ENCODE measurements around the gene CD101.

The CD101 gene

DNA sequence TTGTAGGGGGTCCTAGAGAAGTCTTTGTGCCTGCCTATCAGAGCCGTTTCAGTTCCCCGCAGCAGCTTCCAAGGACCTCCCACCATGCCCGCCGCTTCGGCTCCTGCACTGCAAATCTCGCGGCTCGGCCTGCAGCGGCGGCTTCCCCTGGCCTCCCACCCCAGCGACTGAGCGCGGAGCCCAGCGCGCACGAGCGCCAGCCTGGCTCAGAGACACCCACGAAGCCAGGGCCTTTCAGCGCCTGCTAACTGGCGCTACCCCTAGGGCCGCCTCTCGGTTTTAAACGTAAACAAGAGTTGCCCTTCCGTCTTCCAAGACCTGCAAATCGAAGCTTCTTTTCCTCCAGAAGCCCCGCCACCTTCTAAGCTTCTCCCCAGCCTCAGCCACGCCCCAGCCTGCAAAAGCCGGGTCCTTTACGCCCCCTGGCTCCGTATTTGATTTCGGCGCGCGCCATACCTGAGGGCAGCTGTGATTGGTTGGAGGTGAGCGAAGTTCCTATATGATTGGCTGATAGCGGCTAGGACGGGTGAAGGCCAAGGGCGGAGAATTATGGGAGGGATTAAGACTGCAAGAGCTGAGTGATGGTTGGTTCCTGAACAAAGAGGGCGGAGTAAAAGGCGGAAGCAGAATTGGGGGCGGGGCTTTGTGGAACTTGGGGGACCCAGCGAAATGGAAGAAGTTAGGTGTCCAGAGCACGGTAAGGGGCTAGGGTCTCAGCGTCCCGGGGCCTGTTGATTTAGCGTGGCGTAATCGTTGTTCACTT is 58.3 kb downstream of the CD101 start, which contains the start of gene TTF2:
Gene TTF2, plus strand, starts transcription at position 649 of the 763 bp plus-strand sequence. Its CDS starts 21 bp downstream, at position 670.
- DNase-seq = peak; percentile 99

DNA sequence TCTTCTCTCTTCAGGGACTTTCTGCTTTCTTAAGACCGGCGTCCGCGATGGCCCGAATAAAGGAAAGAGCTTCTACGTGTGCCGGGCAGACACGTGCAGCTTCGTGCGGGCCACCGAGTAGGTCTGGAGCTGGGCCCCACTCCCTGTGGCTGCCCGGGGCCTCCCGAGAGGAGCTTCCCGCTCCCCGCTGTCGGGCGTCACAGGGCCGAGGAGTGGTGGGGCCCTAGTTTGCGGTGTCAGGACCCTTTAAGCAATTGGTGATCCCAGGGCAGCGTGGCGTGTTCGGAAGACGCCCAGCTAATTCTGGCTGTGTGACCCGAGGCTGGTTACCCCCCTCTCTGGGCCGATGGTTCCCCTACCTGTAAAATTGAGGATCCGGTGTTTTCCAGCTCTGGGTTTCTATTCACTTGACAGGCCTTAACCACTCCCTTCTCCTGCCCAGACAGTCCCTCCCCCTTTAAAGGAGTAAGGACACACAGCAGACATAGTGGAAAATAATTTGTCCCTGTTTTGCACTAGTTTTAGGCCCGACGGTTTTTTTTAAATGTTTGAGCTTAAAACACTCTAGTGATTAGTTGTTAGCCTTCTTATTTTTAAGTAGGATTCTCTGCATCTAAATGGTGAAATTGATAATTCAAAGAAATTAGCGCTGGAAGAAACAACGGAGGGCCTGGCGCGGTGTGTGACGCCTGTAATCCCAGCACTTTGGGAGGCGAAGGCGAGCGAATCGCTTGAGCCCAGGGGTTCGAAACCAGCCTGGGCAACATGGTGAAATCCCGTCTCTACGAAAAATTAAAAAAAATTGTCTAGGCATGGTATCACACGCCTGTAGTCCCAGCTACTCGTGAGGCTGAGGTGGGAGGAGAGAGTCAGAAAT is 59.1 kb downstream of the CD101 start:
- DNase-seq = no peak

DNA sequence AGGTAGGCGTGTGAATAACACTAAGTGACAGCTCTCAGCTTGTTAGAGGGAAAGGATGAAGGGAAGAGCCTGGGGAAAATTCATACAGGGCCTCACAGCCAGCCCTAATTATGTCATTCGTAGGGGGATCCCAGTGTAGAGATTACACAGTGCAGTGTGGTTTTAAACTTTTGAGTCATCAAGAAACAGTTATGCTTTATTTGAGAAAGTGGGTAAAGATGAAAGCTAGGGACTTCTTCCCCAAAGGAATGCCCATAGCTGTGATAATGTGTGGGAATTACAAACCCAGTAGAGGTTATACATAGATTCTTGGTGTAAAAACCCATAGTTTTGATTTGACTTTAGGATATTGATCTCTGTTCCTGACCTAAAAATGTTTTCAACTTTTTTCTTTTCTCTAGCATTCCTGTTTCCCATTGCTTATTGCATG is 60.4 kb downstream of the CD101 start:
- DNase-seq = no peak

GRCh38 chr1:117066367-117066766 is 64.8 kb downstream of the CD101 start:
- DNase-seq = no peak

GRCh38 chr1:117067533-117068370 is 66.2 kb downstream of the CD101 start:
- peak; percentile 42 for DNase-seq

DNA sequence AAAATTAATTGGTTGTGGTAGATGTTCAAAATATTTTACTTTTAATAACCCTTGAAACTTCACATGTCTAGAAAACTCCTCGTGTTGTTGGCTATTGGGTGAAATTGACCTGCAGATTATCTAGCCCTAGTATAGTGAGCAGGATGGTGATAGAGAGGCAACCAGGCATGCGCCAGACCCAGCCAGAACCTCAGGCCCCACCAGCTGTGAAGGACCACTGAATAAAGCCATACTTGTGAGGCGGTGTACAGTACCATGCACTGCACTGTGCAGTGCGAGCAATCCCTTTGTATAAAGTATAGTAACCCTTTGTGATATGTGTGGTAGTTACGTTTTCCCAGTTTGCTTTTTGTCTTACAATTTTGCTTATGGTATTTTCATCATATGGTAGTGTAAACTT is 67.0 kb downstream of the CD101 start:
- no peak for DNase-seq

GRCh38 chr1:117069220-117069844 is 67.8 kb downstream of the CD101 start:
- no peak for DNase-seq

GRCh38 chr1:117070124-117070523 is 68.6 kb downstream of the CD101 start:
- no peak for DNase-seq

GRCh38 chr1:117076648-117077047 is 75.1 kb downstream of the CD101 start:
- no peak for DNase-seq

GRCh38 chr1:117077267-117077666 is 75.7 kb downstream of the CD101 start:
- DNase-seq = no peak

DNA sequence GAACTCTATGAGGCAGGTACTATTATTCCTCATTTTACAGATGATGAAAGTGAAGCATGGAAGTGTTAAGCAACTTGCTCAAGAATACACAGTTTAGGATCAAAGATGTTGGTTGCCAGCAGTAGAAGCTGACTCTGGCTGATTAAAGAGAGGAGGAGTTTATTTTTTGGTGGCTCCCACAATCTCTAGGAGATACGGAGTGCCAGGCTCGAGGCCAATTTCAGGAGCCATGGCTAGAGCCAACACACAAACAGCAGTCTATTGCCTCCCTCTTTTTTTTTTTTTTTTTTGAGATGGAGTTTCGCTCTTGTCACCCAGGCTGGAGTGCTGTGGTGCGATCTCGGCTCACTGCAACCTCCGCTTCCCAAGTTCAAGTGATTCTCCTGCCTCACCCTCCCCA is 78.2 kb downstream of the CD101 start:
- DNase-seq = no peak

GRCh38 chr1:117084231-117084630 is 82.7 kb downstream of the CD101 start:
- no peak for DNase-seq
